Lung (tissue), 12 donors: ENCODE results near the gene ARHGEF40. TPM values are rescaled to one million over a fixed set of nuclear protein-coding genes. Genes with fewer than 3 reads are reported as not detected.
A peak's percentile ranks its signal among the peaks of the same experiment; 100 is the strongest.

ENCODE experiments used
- ATAC-seq: fragments of 200-7000 bp; cut with Tn5 transposase; one replicate; pipeline ENCODE4 v1.9.1; 2020; ENCODE audit warnings: moderate number of reproducible peaks; ENCODE audit not compliant: insufficient read depth, low FRiP score
- DNase-seq, 3 donors: peaks; one replicate each; pipeline ENCODE4 v3.0.0-alpha.2; 2013 to 2017
- H3K27ac ChIP-seq, 2 donors: one replicate each; pipeline ENCODE4 v1.5.1; 2013; ENCODE audit warnings: mild to moderate bottlenecking in 2 of 2, moderate library complexity in 2 of 2, control low read depth in 1 of 2, inconsistent platforms in 1 of 2, low read depth in 1 of 2, low read length in 1 of 2
- H3K27me3 ChIP-seq, 3 donors: one replicate each; pipeline ENCODE4 v1.5.1; 2013; ENCODE audit warnings: low read length in 2 of 3; ENCODE audit not compliant: control insufficient read depth in 3 of 3, insufficient read depth in 3 of 3
- H3K36me3 ChIP-seq, 4 donors: one replicate each; pipeline ENCODE4 v1.5.1; 2013; ENCODE audit warnings: low read length in 4 of 4, mild to moderate bottlenecking in 1 of 4, moderate library complexity in 1 of 4; ENCODE audit not compliant: control insufficient read depth in 4 of 4, insufficient read depth in 4 of 4
- H3K4me1 ChIP-seq, 5 donors: one replicate each; pipeline ENCODE4 v1.5.1; 2013; ENCODE audit warnings: low read length in 5 of 5, mild to moderate bottlenecking in 2 of 5, moderate library complexity in 1 of 5; ENCODE audit not compliant: control insufficient read depth in 5 of 5, insufficient read depth in 5 of 5
- H3K4me3 ChIP-seq: one replicate; pipeline ENCODE4 v1.5.1; 2013; ENCODE audit warnings: mild to moderate bottlenecking, control low read depth, moderate library complexity
- H3K9ac ChIP-seq, 2 donors: one replicate each; pipeline ENCODE4 v1.5.1; 2013; ENCODE audit warnings: low read length in 2 of 2, control low read depth in 1 of 2; ENCODE audit not compliant: insufficient read depth in 1 of 2
- H3K9me3 ChIP-seq, 4 donors: one replicate each; pipeline ENCODE4 v1.5.1; 2013; ENCODE audit warnings: low read length in 3 of 4, mild to moderate bottlenecking in 1 of 4, moderate library complexity in 1 of 4; ENCODE audit not compliant: control insufficient read depth in 4 of 4, insufficient read depth in 3 of 4
- WGBS, 2 donors: extraction: QIAGEN DNeasy Blood & Tissue Kit; methylation state at CpG; one replicate each; pipeline ENCODE4 v1.1.7; 2013; 5-methylcytosine and 5-hydroxymethylcytosine counted together
- polyA plus RNA-seq, 2 donors: library from polyadenylated mRNA; stranded (reverse); fragments of 200-250 nt; gene quantifications; one replicate each; pipeline ENCODE4 v1.2.1, GENCODE V29; 2013
- total RNA-seq, 2 donors: library from RNA; depleted of rRNA in 1 of 2; stranded (reverse); fragments of >200 nt in 1 of 2; gene quantifications; one replicate each; pipeline ENCODE4 v1.2.1, GENCODE V29; 2014 to 2021
- TF ChIP-seq, protein P1 (sequence below): IDR thresholded peaks from 2 replicates; pipeline ENCODE4 v1.5.1; 2012; ENCODE audit warnings: mild to moderate bottlenecking; ENCODE audit errors: control extremely low read depth, extremely low read depth
- donor health status: control.
- donor health status: control.
- donor health status: Bipolar disorder and iron deficiency.
- donor health status: healthy.
- donor health status: DM: yes; HTN: yes; CAD: no.

The ARHGEF40 gene
- total and polyA plus RNA-seq, 4 donors, result 13.1 to 48.6 (median 27.3) TPM

- Histone ChIP-seq H3K9me3 (no peaks in the 10 kb centered on the region), H3K27me3 (no peaks in the 10 kb centered on the region), H3K9ac (peak overlapping the region in 1 of 2 donors; percentile 46), H3K4me1 (peaks cover 7 to 24% (median 11%) of the 10 kb centered on the region in 5 donors), H3K36me3 (peaks cover 0 to 12% (median 6%) of the 10 kb centered on the region in 4 donors), H3K27ac (peak overlapping the region; percentile 82 to 90), H3K4me3 (peak overlapping the region; percentile 54)
- ATAC-seq, result no peak
- TF ChIP-seq, protein P1, sequence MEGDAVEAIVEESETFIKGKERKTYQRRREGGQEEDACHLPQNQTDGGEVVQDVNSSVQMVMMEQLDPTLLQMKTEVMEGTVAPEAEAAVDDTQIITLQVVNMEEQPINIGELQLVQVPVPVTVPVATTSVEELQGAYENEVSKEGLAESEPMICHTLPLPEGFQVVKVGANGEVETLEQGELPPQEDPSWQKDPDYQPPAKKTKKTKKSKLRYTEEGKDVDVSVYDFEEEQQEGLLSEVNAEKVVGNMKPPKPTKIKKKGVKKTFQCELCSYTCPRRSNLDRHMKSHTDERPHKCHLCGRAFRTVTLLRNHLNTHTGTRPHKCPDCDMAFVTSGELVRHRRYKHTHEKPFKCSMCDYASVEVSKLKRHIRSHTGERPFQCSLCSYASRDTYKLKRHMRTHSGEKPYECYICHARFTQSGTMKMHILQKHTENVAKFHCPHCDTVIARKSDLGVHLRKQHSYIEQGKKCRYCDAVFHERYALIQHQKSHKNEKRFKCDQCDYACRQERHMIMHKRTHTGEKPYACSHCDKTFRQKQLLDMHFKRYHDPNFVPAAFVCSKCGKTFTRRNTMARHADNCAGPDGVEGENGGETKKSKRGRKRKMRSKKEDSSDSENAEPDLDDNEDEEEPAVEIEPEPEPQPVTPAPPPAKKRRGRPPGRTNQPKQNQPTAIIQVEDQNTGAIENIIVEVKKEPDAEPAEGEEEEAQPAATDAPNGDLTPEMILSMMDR, result no peak
- DNase-seq, result peak; percentile 64 to 80 (median 72)
- WGBS, 2 donors, result 8% methylated on average over 57 to 58 of the region's 58 CpGs
Observed at GRCh38 chr14:21025371-21026273, 44.5 kb upstream of the ARHGEF40 start.

GRCh38 chr14:21026274-21026987, 43.7 kb upstream of the ARHGEF40 start:
- TF ChIP-seq, protein P1, result no peak
- Histone ChIP-seq H3K36me3 (peaks cover 0 to 4% (median under 1%) of the 10 kb centered on the region in 4 donors), H3K27ac (peak overlapping the region in 1 of 2 donors; percentile 86), H3K9ac (no peak overlapping the region), H3K27me3 (no peaks in the 10 kb centered on the region), H3K4me1 (peaks cover 7 to 24% (median 11%) of the 10 kb centered on the region in 5 donors), H3K9me3 (no peaks in the 10 kb centered on the region), H3K4me3 (no peak overlapping the region)
- 71 to 79% methylated on average over 7 of the region's 7 CpGs for WGBS, 2 donors
- DNase-seq, result peak in 1 of 3 donors; percentile 19
- ATAC-seq, result no peak

GRCh38 chr14:21026988-21027315, 43.2 kb upstream of the ARHGEF40 start:
- H3K4me1 ChIP-seq, result peaks cover 7 to 24% (median 11%) of the 10 kb centered on the region in 5 donors
- H3K9me3 ChIP-seq, result no peaks in the 10 kb centered on the region
- ATAC-seq (no peak), DNase-seq (no peak)
- H3K36me3 ChIP-seq, result peaks cover 0 to 3% (median 0%) of the 10 kb centered on the region in 4 donors
- no peaks in the 10 kb centered on the region for H3K27me3 ChIP-seq
- TF ChIP-seq, protein P1, result no peak
- H3K4me3 ChIP-seq, result no peak overlapping the region
- peak overlapping the region; percentile 40 to 86 for H3K27ac ChIP-seq
- WGBS, 2 donors, result 58 to 64% methylated on average over 3 of the region's 3 CpGs
- no peak overlapping the region for H3K9ac ChIP-seq
